ENCODE results near the gene FBXO34.
"Not testable (repeated sequence)": the region's sequence is repeated elsewhere in the genome, so short reads cannot be mapped to it uniquely, and the experiment has no call there.

FBXO34 gene

GRCh38 chr14:55348766-55349453, 77.7 kb downstream of the FBXO34 start:
- DNase-seq = no peak

DNA sequence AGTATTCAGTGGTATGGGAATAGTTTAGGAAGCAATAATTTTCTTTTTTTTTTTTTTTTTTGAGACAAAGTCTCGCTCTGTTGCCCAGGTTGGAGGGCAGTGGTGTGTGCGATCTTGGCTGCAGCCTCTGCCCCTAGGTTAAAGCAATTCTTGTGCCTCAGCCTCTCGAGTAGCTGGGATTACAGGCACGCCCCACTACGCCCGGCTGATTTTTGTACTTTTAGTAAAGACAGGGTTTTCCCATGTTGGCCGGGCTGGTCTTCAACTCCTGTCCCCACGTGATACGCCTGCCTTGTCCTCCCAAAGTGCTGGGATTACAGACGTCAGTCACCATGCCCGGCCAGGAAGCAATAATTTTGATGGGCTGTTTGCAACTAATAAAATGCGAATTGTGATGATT, 78.3 kb downstream of the FBXO34 start:
- DNase-seq = no peak

DNA sequence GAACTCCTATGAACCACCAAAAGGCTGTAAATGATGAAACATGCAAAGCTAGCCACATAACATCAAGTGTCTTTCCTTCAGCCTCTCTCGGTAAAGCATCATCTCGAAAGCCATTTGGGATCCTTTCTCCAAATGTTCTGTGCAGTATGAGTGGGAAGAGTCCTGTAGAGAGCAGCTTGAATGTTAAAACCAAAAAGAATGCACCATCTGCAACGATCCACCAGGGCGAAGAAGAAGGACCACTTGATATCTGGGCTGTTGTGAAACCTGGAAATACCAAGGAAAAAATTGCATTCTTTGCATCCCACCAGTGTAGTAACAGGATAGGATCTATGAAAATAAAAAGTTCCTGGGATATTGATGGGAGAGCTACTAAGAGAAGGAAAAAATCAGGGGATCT, 79.2 kb downstream of the FBXO34 start:
- no peak for DNase-seq

GRCh38 chr14:55351111-55351510, 79.9 kb downstream of the FBXO34 start:
- no peak for DNase-seq

- DNase-seq = no peak
Measured at GRCh38 chr14:55352201-55352600, 81.0 kb downstream of the FBXO34 start.

GRCh38 chr14:55353686-55354467, 82.7 kb downstream of the FBXO34 start:
- no peak for DNase-seq

DNA sequence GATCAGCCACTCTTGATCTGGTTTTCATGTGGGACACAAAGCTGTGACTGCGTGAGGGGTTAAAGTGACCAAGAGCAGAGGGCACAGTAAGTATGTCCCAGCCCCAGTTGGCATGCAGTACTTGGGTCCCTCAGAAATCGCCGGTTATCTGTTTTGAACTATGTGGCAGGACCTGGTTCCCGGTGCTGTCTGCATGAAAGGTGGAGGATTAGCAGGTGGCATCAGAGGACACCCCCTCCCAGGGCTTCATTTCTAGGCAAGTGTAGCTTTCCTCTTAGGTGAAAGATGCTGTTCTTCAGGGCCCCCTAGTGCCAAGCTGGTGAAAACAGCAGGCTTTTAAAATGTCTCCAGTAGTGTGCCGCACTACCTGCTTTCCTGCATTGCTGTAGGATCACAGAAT, 83.3 kb downstream of the FBXO34 start:
- DNase-seq = peak; percentile 65

- DNase-seq = no peak
Measured at GRCh38 chr14:55355922-55356321, 84.7 kb downstream of the FBXO34 start.

- DNase-seq = no peak
Measured at GRCh38 chr14:55356913-55357312, 85.7 kb downstream of the FBXO34 start.

- DNase-seq = no peak
Measured at GRCh38 chr14:55359307-55359706, 88.1 kb downstream of the FBXO34 start.

- DNase-seq = no peak
Measured at GRCh38 chr14:55361190-55361589, 90.0 kb downstream of the FBXO34 start.

- no peak for DNase-seq
Measured at GRCh38 chr14:55366271-55366670, 95.0 kb downstream of the FBXO34 start.

DNA sequence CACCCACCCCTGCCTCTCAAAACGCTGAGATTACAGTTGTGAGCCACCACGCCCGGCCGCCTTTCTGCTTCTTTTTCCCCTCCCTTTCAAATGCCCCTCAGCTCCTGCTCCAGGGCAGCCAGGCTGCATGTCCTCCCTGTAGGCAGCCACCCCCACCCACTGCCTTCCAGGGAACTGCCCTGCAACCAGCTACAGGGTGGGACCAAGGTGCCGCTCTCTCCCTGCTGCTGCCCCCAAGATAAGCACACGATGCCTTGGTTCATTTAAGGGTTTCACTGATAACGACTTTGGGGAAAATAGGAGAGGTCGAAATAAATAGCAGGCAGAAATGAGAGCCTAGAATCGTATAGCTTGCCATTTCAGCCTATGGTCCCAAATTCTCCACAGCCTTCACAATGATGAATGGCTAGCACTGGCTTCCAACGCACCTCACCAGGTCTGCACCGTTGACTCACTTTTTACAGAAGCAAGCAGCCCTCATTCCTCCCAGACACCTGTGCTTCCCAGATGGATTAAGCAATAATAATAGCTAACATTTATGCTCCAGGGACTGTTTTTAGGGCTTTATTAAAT, 99.7 kb downstream of the FBXO34 start:
- DNase-seq = no peak

DNA sequence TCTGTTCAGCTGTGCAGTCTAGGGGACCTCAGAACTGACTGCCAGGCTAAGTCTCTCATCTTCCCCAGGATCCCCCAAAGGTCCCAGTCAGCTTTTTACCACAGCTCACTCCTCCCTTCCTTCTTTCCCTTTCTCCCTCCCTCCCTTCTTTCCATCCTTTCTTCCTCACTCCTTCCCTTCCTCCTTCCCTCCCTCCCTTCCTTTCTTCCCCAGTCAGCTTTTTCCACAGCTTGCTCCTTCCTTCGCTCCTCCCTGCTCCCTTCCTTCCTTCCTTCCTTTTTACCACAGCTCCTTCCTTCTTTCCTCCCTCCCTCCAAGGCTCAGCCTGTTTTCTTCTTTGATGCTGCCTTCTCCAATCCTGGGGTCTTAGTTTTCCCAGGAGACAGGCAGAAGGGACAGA, 101.2 kb downstream of the FBXO34 start:
- DNase-seq = no peak

GRCh38 chr14:55372825-55373224, 101.6 kb downstream of the FBXO34 start:
- DNase-seq = no peak

- DNase-seq = peak; percentile 28
Measured at GRCh38 chr14:55373784-55374705, 102.8 kb downstream of the FBXO34 start.

GRCh38 chr14:55374771-55375170, 103.5 kb downstream of the FBXO34 start:
- DNase-seq = no peak

GRCh38 chr14:55377236-55377635, 106.0 kb downstream of the FBXO34 start:
- DNase-seq = no peak

DNA sequence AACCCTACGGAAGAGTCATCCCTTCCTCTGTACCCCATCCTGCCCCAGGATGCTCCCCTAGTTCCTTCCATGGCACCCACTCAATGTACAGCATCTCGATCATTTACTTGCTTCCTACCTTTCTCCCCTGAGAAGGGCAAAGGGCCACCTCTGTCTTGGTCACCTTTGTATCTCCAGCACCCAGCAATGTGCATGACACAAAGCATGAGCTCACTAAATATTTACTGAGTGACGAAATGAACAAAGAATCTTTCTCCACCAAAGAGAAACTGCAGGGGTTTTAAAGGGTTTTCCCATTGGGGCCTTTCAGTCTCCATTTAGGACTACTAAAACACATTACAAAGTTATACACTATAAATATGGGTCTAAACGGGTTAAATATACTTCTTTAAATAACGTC, 109.8 kb downstream of the FBXO34 start:
- no peak for DNase-seq

DNA sequence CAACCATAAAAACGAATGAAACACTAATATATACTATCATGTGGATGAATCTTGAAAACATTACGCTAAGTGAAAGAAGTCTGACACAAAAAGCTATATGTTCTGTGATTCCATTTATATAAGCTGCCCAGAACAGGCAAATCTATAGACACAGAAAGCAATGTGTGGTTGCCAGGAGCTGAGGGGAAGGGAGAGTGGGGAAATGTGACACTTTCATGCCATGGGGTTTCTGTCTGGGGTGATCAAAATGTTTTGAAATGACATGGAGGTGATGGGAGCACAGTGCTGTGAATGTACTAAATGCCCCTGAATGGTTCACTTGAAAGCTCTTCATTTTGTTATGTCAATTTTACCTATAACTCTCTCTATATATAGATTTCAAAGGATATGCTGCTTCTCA, 110.3 kb downstream of the FBXO34 start:
- no peak for DNase-seq

DNA sequence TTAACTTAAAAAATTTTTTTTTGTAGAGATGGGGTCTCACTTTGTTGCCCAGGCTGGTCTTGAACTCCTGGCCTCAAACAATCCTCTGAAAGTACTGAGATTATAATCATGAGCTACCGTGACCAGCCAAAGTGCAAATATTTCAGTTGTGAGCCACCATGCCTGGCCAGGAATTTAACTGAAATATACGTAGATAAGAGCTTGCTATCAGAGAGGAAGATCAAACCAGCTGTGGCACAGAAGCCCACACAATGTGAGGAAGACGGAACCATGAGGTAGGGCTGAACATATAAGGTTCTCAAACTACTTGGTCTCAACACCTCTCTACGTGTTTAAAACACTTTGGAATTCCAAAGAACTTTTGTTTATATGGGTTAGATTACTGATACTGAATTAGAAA, 111.3 kb downstream of the FBXO34 start:
- no peak for DNase-seq

DNA sequence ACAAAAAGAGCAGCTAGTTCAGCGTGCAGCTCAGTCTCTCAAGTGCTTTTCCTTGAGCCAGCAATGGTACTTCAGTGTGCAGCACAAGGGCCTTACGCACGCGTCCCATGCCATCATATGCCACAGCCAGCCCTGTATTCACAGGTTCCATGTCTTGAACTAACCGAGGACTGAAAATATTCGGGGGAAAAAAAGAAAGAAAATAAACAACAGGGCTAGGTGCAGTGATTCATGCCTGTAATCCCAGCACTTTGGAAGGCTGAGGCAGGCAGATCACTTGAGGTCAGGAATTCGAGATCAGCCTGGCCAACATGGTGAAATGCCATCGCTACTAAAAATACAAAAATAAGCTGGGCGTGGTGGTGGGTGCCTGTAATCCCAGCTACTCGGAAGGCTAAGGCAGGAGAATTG, 111.8 kb downstream of the FBXO34 start:
- DNase-seq = not testable (repeated sequence)

GRCh38 chr14:55383541-55384140, 112.4 kb downstream of the FBXO34 start:
- DNase-seq = no peak
